ENCODE data around the gene KRTAP22-2.

The KRTAP22-2 gene

DNA sequence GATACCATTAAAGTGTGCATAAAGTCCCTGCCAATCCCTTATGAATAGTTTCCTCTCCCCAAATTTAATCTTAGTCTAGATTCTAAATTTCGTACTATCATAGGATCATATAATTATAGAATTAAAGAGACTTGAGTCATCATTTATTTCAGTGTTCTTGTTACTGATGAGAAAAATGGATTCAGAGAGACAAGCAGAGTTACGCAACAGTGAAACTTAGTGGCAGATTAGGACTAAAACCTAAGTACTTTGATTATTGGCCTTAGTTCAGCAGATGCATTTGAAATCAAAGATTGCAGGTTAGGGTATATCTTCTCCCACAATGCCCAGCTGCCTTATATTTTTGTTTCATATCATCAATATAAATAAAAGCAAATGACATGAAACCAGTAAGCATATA is 28.2 kb downstream of the KRTAP22-2 start:
- Histone ChIP-seq H2AFZ (ENCODE audit: low read length) (no peak overlapping the region), H3K27me3 (ENCODE audit: insufficient read depth, low read length, poor library complexity, severe bottlenecking) (no peaks in the 10 kb centered on the region), H3K9me3 (ENCODE audit: insufficient read depth, low read depth, low read length) (no peaks in the 10 kb centered on the region), H3K36me3 (ENCODE audit: insufficient read depth, low read length) (no peaks in the 10 kb centered on the region), H3K4me3 (ENCODE audit: low read length, poor library complexity, severe bottlenecking) (no peak overlapping the region), H3K4me2 (ENCODE audit: low read depth, low read length, poor library complexity, severe bottlenecking) (no peak overlapping the region), H3F3A (ENCODE audit: low read depth) (no peaks in the 10 kb centered on the region), H4K20me1 (ENCODE audit: insufficient read depth, low read length, poor library complexity, severe bottlenecking) (no peaks in the 10 kb centered on the region), H3K9ac (ENCODE audit: low read depth, low read length, poor library complexity, severe bottlenecking) (no peak overlapping the region), H3K79me2 (ENCODE audit: insufficient read depth, low read length) (no peaks in the 10 kb centered on the region), H3K9me2 (replicated peaks; ENCODE audit: low read depth, low read length) (no peaks in the 10 kb centered on the region), H3K4me1 (ENCODE audit: insufficient read depth, low read length, poor library complexity, severe bottlenecking) (no peaks in the 10 kb centered on the region)
- TF ChIP-seq CTCF (conservative IDR thresholded peaks at IDR 0.05; ENCODE audit: low read length), result no peak
- no peak for TF ChIP-seq EZH2phosphoT487 (IDR thresholded peaks at IDR 0.05; ENCODE audit: borderline replicate concordance)

- no peaks in the 10 kb centered on the region for H3K4me1 ChIP-seq (ENCODE audit: insufficient read depth, low read length, poor library complexity, severe bottlenecking)
- no peak within 1 kb of the TSS for H3K4me3 ChIP-seq (ENCODE audit: low read length, poor library complexity, severe bottlenecking)
- H3K4me2 ChIP-seq (ENCODE audit: low read depth, low read length, poor library complexity, severe bottlenecking), result no peak within 1 kb of the TSS
- H3K79me2 ChIP-seq (ENCODE audit: insufficient read depth, low read length), result no peaks in the 10 kb centered on the region
- H3K27me3 ChIP-seq (ENCODE audit: insufficient read depth, low read length, poor library complexity, severe bottlenecking), result no peaks in the 10 kb centered on the region
- H3F3A ChIP-seq (ENCODE audit: low read depth), result no peaks in the 10 kb centered on the region
- no peaks in the 10 kb centered on the region for H3K36me3 ChIP-seq (ENCODE audit: insufficient read depth, low read length)
- no peak within 1 kb of the TSS for H2AFZ ChIP-seq (ENCODE audit: low read length)
- TF ChIP-seq CTCF (conservative IDR thresholded peaks at IDR 0.05; ENCODE audit: low read length) (no peak), EZH2phosphoT487 (IDR thresholded peaks at IDR 0.05; ENCODE audit: borderline replicate concordance) (no peak)
- H3K9me2 ChIP-seq (replicated peaks; ENCODE audit: low read depth, low read length), result no peaks in the 10 kb centered on the region
- H4K20me1 ChIP-seq (ENCODE audit: insufficient read depth, low read length, poor library complexity, severe bottlenecking), result no peaks in the 10 kb centered on the region
- H3K9me3 ChIP-seq (ENCODE audit: insufficient read depth, low read depth, low read length), result no peaks in the 10 kb centered on the region
- H3K9ac ChIP-seq (ENCODE audit: low read depth, low read length, poor library complexity, severe bottlenecking), result no peak within 1 kb of the TSS
Observed at GRCh38 chr21:30561264-30561895, 28.8 kb downstream of the KRTAP22-2 start, which contains the start of gene KRTAP19-7. TSS of gene KRTAP19-7 (minus strand) at chr21:30561314. CDS start at chr21:30561289, 25 bp downstream.

DNA sequence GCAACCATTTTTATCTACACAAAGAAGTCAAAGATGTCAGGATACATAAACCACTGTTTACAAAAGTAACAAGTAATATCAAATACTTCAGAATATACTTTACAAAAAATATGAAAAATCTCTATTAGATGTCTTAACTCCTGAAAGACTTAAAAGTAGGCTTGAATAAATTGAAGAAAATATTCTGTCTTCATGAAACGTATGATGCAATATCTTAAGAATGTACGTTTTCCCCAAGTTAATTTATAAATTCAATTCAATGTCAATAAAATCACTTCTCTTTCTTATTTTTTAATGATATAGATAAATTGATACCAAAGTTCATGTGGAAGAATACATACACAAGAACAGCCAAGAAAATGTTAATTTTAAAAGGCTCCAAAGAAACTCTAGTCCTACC is 35.1 kb downstream of the KRTAP22-2 start:
- Histone ChIP-seq H3K4me3 (ENCODE audit: low read length, poor library complexity, severe bottlenecking) (no peak overlapping the region), H3K9me3 (ENCODE audit: insufficient read depth, low read depth, low read length) (no peaks in the 10 kb centered on the region), H3F3A (ENCODE audit: low read depth) (no peaks in the 10 kb centered on the region), H3K27me3 (ENCODE audit: insufficient read depth, low read length, poor library complexity, severe bottlenecking) (no peaks in the 10 kb centered on the region), H3K9ac (ENCODE audit: low read depth, low read length, poor library complexity, severe bottlenecking) (no peak overlapping the region), H3K4me1 (ENCODE audit: insufficient read depth, low read length, poor library complexity, severe bottlenecking) (no peaks in the 10 kb centered on the region), H4K20me1 (ENCODE audit: insufficient read depth, low read length, poor library complexity, severe bottlenecking) (no peaks in the 10 kb centered on the region), H2AFZ (ENCODE audit: low read length) (no peak overlapping the region), H3K9me2 (replicated peaks; ENCODE audit: low read depth, low read length) (no peaks in the 10 kb centered on the region), H3K36me3 (ENCODE audit: insufficient read depth, low read length) (no peaks in the 10 kb centered on the region), H3K4me2 (ENCODE audit: low read depth, low read length, poor library complexity, severe bottlenecking) (no peak overlapping the region), H3K79me2 (ENCODE audit: insufficient read depth, low read length) (no peaks in the 10 kb centered on the region)
- no peak for TF ChIP-seq EZH2phosphoT487 (IDR thresholded peaks at IDR 0.05; ENCODE audit: borderline replicate concordance)
- TF ChIP-seq CTCF (conservative IDR thresholded peaks at IDR 0.05; ENCODE audit: low read length), result no peak
